K562 (cell line): ENCODE data around the gene PLXNB2. TPM values are rescaled to one million over a fixed set of nuclear protein-coding genes. Genes with fewer than 3 reads are reported as not detected.
A peak's percentile ranks its signal among the peaks of the same experiment; 100 is the strongest.

Experiments used
- BDP1 ChIP-seq: IDR thresholded peaks from 3 replicates; pipeline ENCODE4 v1.6.1; 2011; ENCODE audit not compliant: insufficient read length, insufficient read depth
- CBX3 ChIP-seq, 2 experiments: IDR thresholded peaks; 1 replicate in 1 of 2; 2 replicates in 1 of 2; pipeline ENCODE4 v1.6.1; 2012; ENCODE audit warnings: inconsistent platforms in 2 of 2, low read length in 2 of 2, borderline replicate concordance in 1 of 2, control low read depth in 1 of 2
- CREB3L1 ChIP-seq: fragments of 450-650 bp; IDR thresholded peaks from 2 replicates; pipeline ENCODE4 v1.6.1; 2014; ENCODE audit warnings: low read depth, mild to moderate bottlenecking, moderate library complexity, borderline replicate concordance
- ETS1 ChIP-seq: conservative IDR thresholded peaks from 2 replicates; pipeline ENCODE4 v1.6.1; 2011; ENCODE audit warnings: low read depth, mild to moderate bottlenecking, low read length; ENCODE audit not compliant: control insufficient read depth
- L3MBTL2 ChIP-seq: fragments of 450-650 bp; IDR thresholded peaks from 2 replicates; pipeline ENCODE4 v1.6.1; 2016; ENCODE audit warnings: mild to moderate bottlenecking, moderate library complexity
- MNT ChIP-seq, 2 experiments: fragments of 450-650 bp; conservative IDR thresholded peaks; 2 replicates each; pipeline ENCODE4 v1.6.1; 2017; ENCODE audit warnings: mild to moderate bottlenecking in 2 of 2, moderate library complexity in 2 of 2
- NCOR1 ChIP-seq: fragments of 450-650 bp; IDR thresholded peaks from 2 replicates; pipeline ENCODE4 v1.6.1; 2016; ENCODE audit warnings: mild to moderate bottlenecking, moderate library complexity
- RFX1 ChIP-seq: fragments of 450-650 bp; IDR thresholded peaks from 2 replicates; pipeline ENCODE4 v1.6.1; 2016; ENCODE audit warnings: mild to moderate bottlenecking, moderate library complexity
- SIX5 ChIP-seq, 2 experiments: IDR thresholded peaks; 2 replicates each; pipeline ENCODE4 v1.6.1; 2011; ENCODE audit warnings: low read length in 2 of 2, borderline replicate concordance in 1 of 2, low read depth in 1 of 2, mild to moderate bottlenecking in 1 of 2, moderate library complexity in 1 of 2; ENCODE audit not compliant: insufficient read depth in 1 of 2
- SLC30A9 ChIP-seq: fragments of 250-450 bp; sonication (Bioruptor Pico); IDR thresholded peaks from 2 replicates; pipeline ENCODE4 v1.8.0; 2022; ENCODE audit warnings: mild to moderate bottlenecking, moderate library complexity
- TCF3 ChIP-seq: sonication (generic); formaldehyde crosslinking; IDR thresholded peaks from 2 replicates; pipeline ENCODE4 v1.4.0; 2020; ENCODE audit warnings: mild to moderate bottlenecking, missing genetic modification reagents
- ZNF277 ChIP-seq: fragments of 250-450 bp; sonication (Bioruptor Pico); IDR thresholded peaks from 2 replicates; pipeline ENCODE4 v1.8.0; 2022; ENCODE audit warnings: inconsistent platforms, mild to moderate bottlenecking, moderate library complexity, borderline replicate concordance
- ZNF655 ChIP-seq: fragments of 250-450 bp; sonication (Bioruptor Pico); IDR thresholded peaks from 2 replicates; pipeline ENCODE4 v1.5.0; 2021
- ZNF699 ChIP-seq: fragments of 250-450 bp; sonication (Bioruptor Pico); IDR thresholded peaks from 2 replicates; pipeline ENCODE4 v1.8.0; 2021; ENCODE audit warnings: mild to moderate bottlenecking, moderate library complexity; ENCODE audit not compliant: insufficient replicate concordance
- polyA plus RNA-seq, 8 experiments: library from polyadenylated mRNA; depleted of rRNA in 4 of 8; stranded (reverse) in 5 of 8; unstranded in 3 of 8; fragments of >200 nt; fragmentation: Nextera tagmentation in 2 of 8; fragmentation: Illumina TruSeq in 1 of 8; extraction: Ambion mirVana in 2 of 8; extraction: Trizol in 1 of 8; gene quantifications; 2 replicates each; pipeline versions ENCODE4 v1.2.1 to v1.2.3, GENCODE V29; 2011 to 2014; ENCODE audit warnings: inconsistent platforms in 1 of 8, missing spikeins in 1 of 8
- total RNA-seq, 7 experiments: library from RNA; depleted of rRNA in 6 of 7; stranded (reverse); fragments of >200 nt in 6 of 7; fragmentation: Illumina TruSeq in 2 of 7; extraction: Trizol in 2 of 7; gene quantifications; 2 replicates each; pipeline versions ENCODE4 v1.2.1 to v1.2.3, GENCODE V29; 2011 to 2021; ENCODE audit warnings: low replicate concordance in 1 of 7
- TF ChIP-seq, protein P1 (sequence below): fragments of 250-450 bp; sonication (Bioruptor Pico); IDR thresholded peaks from 2 replicates; pipeline ENCODE4 v1.5.0; 2021; ENCODE audit warnings: mild to moderate bottlenecking, moderate library complexity

The PLXNB2 gene
- total and polyA plus RNA-seq, 9 of the 15 experiments (the other 6 are each of a cell fraction or from before 2014, with no cell fraction given) = 0.15 to 45.1 (median 13.6) TPM

DNA sequence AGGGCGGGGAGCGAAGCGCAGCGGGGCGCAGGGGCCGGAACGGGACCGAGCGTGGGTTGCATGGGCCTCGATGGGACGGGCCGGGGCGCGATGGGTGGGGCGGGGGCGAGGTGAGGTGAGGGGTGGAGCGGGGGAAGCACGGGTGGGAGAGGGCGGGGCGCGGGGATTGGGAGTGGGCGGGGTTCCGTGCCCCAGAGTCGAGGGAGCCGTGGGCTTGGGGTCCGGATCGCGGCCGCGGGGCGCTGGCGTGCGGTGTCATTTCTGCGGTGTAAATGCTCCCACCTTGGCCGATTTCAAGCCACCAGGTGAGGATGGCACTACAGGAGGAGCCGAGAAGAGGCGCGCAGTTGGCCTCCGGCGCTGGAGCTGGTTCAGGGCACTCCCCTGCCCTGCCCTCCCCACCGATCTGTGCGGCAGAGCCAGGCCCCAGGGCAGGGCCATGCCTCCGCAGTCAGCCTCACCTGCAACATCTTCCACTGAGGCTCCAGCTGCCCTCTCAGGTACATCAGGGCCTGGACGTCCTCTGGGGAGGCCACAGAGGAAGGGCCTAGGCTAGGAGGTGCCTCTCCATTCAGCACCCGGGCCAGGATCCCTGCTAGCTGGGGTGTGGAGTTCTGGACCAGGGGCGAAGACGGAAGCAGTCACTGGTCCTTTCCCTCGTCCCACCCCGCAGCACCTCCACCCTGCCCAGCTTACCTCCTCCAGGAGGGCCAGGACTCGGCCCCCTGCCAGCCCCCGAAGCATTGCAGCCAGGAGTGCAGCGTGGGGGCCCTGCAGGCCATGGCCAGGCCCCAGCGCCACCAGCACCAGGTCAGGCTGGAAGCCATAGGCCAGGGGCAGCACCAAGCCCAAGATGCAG lies 62.0 kb downstream of the PLXNB2 start (continued):
- TF ChIP-seq BDP1 (no peak), MNT (conservative IDR thresholded peaks at IDR 0.05) (peak; percentile 3 to 47; a peak in 1 of 4 replicates), CREB3L1 (no peak), CBX3 (IDR thresholded peaks at IDR 0.05; ENCODE audit: borderline replicate concordance in 1 of 2, low read length in 2 of 2) (no peak), RFX1 (no peak), ETS1 (0 out of 2 replicates have a peak, but pooled peaks have one; percentile 3), SLC30A9 (CRISPR knock-in tag) (no peak), TCF3 (CRISPR knock-in tag) (no peak), SIX5 (IDR thresholded peaks at IDR 0.05; ENCODE audit: borderline replicate concordance in 1 of 2, insufficient read depth in 1 of 2, low read depth in 1 of 2, low read length in 2 of 2) (no peak), ZNF655 (CRISPR knock-in tag) (no peak), NCOR1 (no peak), ZNF699 (CRISPR knock-in tag) (no peak), L3MBTL2 (peak; percentile 4), ZNF277 (CRISPR knock-in tag) (no peak)
- TF ChIP-seq, protein P1, sequence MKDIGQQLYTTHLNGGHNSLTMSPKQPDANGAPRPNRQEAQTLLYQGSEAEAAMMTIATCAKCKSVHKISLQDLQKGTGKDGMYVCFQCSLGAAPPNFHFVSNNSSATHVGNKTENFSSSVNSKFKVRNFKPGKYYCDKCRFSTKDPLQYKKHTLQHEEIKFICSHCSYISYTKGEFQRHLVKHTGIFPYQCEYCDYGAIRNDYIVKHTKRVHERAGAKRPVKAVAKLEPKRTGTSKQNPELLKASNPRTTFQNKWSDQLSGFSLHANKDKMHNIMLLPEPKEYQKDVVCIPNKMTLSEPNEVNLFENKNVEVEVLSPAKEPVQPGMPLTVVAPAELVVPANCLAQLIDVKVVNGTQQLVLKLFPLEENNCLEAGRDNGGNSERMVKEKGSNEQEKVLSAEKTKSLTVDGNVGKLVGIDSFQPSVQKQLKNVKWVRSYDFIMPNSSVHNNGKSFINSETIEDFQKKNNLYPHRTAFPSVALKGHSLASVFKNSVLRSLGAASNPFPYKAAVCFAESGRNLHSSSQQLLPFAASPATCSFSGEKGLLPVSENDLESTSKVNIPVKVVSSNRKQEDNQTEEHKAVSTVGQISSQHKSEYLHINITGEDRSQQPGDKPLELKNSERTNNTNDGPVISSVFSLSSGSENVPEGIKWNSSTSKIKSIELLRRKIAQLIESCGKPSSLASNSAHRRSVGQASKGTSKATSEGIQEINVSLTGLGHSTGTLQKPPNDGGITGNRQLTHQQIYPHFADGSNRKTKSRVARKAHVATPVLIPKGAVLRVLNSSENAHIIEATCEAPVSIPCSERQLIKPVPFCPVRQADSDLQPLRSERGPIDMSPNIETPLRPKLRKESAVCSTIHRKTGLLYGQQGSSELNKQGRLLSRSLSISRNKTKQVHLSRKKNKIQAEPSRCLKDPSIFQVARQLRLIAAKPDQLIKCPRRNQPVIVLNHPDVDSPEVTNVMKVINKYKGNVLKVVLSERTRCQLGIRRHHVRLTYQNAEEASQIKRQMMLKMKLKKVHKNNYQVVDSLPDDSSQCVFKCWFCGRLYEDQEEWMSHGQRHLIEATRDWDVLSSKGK (CRISPR knock-in tag) = no peak
